ENCODE data around the gene CLIP2.
"Not testable (repeated sequence)": the region's sequence is repeated elsewhere in the genome, so short reads cannot be mapped to it uniquely, and the experiment has no call there.

CLIP2 gene

GRCh38 chr7:74388880-74389415 is 99.7 kb downstream of the CLIP2 start:
- H3K4me3 ChIP-seq (ENCODE audit: control insufficient read depth, low read depth, low read length): no peak overlapping the region
- DNase-seq (ENCODE audit: low read depth): no peak
- TF ChIP-seq CTCF (IDR thresholded peaks at IDR 0.05; ENCODE audit: control insufficient read depth, insufficient read depth, low read depth, low read length, missing control alignments): no peak

GRCh38 chr7:74393722-74394121 is 104.5 kb downstream of the CLIP2 start:
- not testable (repeated sequence) for DNase-seq (ENCODE audit: low read depth); H3K4me3 ChIP-seq (ENCODE audit: control insufficient read depth, low read depth, low read length)
- peak; percentile 41 for TF ChIP-seq CTCF (IDR thresholded peaks at IDR 0.05; ENCODE audit: control insufficient read depth, insufficient read depth, low read depth, low read length, missing control alignments)

- H3K4me3 ChIP-seq (ENCODE audit: control insufficient read depth, low read depth, low read length); DNase-seq (ENCODE audit: low read depth): not testable (repeated sequence)
- TF ChIP-seq CTCF (IDR thresholded peaks at IDR 0.05; ENCODE audit: control insufficient read depth, insufficient read depth, low read depth, low read length, missing control alignments): peak; percentile 48
These were observed 105.4 kb downstream of the CLIP2 start for GRCh38 chr7:74394601-74395000.

- H3K4me3 ChIP-seq (ENCODE audit: control insufficient read depth, low read depth, low read length): no peak overlapping the region
- DNase-seq (ENCODE audit: low read depth): no peak
- no peak for TF ChIP-seq CTCF (IDR thresholded peaks at IDR 0.05; ENCODE audit: control insufficient read depth, insufficient read depth, low read depth, low read length, missing control alignments)
These were observed 106.6 kb downstream of the CLIP2 start for GRCh38 chr7:74395745-74396311.

- no peak for TF ChIP-seq CTCF (IDR thresholded peaks at IDR 0.05; ENCODE audit: control insufficient read depth, insufficient read depth, low read depth, low read length, missing control alignments)
- H3K4me3 ChIP-seq (ENCODE audit: control insufficient read depth, low read depth, low read length): no peak overlapping the region
- no peak for DNase-seq (ENCODE audit: low read depth)
These were observed 107.8 kb downstream of the CLIP2 start for GRCh38 chr7:74396993-74397392.

GRCh38 chr7:74398426-74398825 is 109.2 kb downstream of the CLIP2 start:
- TF ChIP-seq CTCF (IDR thresholded peaks at IDR 0.05; ENCODE audit: control insufficient read depth, insufficient read depth, low read depth, low read length, missing control alignments): no peak
- H3K4me3 ChIP-seq (ENCODE audit: control insufficient read depth, low read depth, low read length): no peak overlapping the region
- no peak for DNase-seq (ENCODE audit: low read depth)

Measured in AG09309 (cell line).